Caco-2 (cell line): ENCODE measurements around the gene PEX14. TPM values are rescaled to one million over a fixed set of nuclear protein-coding genes. Genes with fewer than 3 reads are reported as not detected.

ENCODE experiments used
- BruUV-seq: library from RNA; stranded (reverse); fragments of 400-500 nt; replicated peaks from 2 replicates; lab custom pipeline; 2021; lab: Mats Ljungman, UMichigan
- CTCF ChIA-PET: fragments of 300-600 bp; sonication (Branson Sonifier 250); formaldehyde crosslinking; loops from one replicate; lab custom pipeline; 2022; ENCODE audit warnings: antibody characterized with exemption; lab: Charles Lee
- POLR2A ChIA-PET: fragments of 300-600 bp; sonication (Branson Sonifier 250); formaldehyde crosslinking; loops from one replicate; lab custom pipeline; 2022; ENCODE audit warnings: antibody characterized with exemption; lab: Charles Lee
- DNase-seq, 2 experiments: peaks; one replicate each; pipeline versions ENCODE4 v3.0.0 to v3.0.0-alpha.2; 2020 to 2022
- H3K27me3 ChIP-seq: replicated peaks from 2 replicates; pipeline ENCODE4 v1.6.0; 2011; ENCODE audit warnings: low read length; ENCODE audit not compliant: control insufficient read depth, insufficient read depth
- H3K36me3 ChIP-seq: 2 replicates; pipeline ENCODE4 v1.5.1; 2011; ENCODE audit warnings: low read length; ENCODE audit not compliant: control insufficient read depth, insufficient read depth
- H3K4me1 ChIP-seq: fragments of 250-450 bp; sonication (Bioruptor Pico); 2 replicates; pipeline ENCODE4 v1.5.1; 2020; ENCODE audit warnings: mild to moderate bottlenecking
- H3K4me3 ChIP-seq: 2 replicates; pipeline ENCODE4 v1.5.1; 2011; ENCODE audit warnings: low read depth, mild to moderate bottlenecking, control low read depth, low read length
- H3K9me3 ChIP-seq: fragments of 250-450 bp; sonication (Bioruptor Pico); 2 replicates; pipeline ENCODE4 v1.5.1; 2020; ENCODE audit warnings: mild to moderate bottlenecking, moderate library complexity
- H3K27ac Mint-ChIP-seq: one replicate; pipeline ENCODE4 v1.8.0; 2022; ENCODE audit warnings: mixed read lengths; ENCODE audit not compliant: unreplicated experiment
- H3K27me3 Mint-ChIP-seq: one replicate; pipeline ENCODE4 v1.8.0; 2022; ENCODE audit warnings: mixed read lengths; ENCODE audit not compliant: insufficient read depth, unreplicated experiment
- H3K36me3 Mint-ChIP-seq: one replicate; pipeline ENCODE4 v1.8.0; 2022; ENCODE audit warnings: mild to moderate bottlenecking, mixed read lengths; ENCODE audit not compliant: insufficient read depth, unreplicated experiment
- H3K4me1 Mint-ChIP-seq: one replicate; pipeline ENCODE4 v1.8.0; 2022; ENCODE audit warnings: low read depth, mixed read lengths; ENCODE audit not compliant: unreplicated experiment
- H3K4me3 Mint-ChIP-seq: one replicate; pipeline ENCODE4 v1.8.0; 2022; ENCODE audit warnings: mild to moderate bottlenecking, moderate library complexity, mixed read lengths; ENCODE audit not compliant: unreplicated experiment
- H3K9me3 Mint-ChIP-seq: one replicate; pipeline ENCODE4 v1.8.0; 2022; ENCODE audit warnings: mixed read lengths; ENCODE audit not compliant: unreplicated experiment
- CTCF ChIP-seq, 2 experiments: fragments of 200-600 bp in 1 of 2; IDR thresholded peaks; 1 replicate in 1 of 2; 2 replicates in 1 of 2; pipeline versions ENCODE4 v1.5.1 to v1.8.0; 2011 to 2022; ENCODE audit warnings: antibody characterized with exemption in 1 of 2, control low read depth in 1 of 2, inconsistent platforms in 1 of 2, low read depth in 1 of 2, low read length in 1 of 2, mild to moderate bottlenecking in 1 of 2, moderate library complexity in 1 of 2; ENCODE audit not compliant: insufficient read depth in 1 of 2, severe bottlenecking in 1 of 2, unreplicated experiment in 1 of 2
- intact Hi-C: fragments of 100-400 bp; cut with micrococcal nuclease; formaldehyde crosslinking; loops from one replicate; pipeline ENCODE4 v1.10.0; 2022; ENCODE audit not compliant: unreplicated experiment
- total RNA-seq: library from RNA; stranded (reverse); gene quantifications from 2 replicates; pipeline ENCODE4 v1.2.3, GENCODE V29; 2022

The PEX14 gene
- total RNA-seq, 1 experiment from 2014 or later: 22.2 TPM

GRCh38 chr1:10457875-10458274 is 16.9 kb upstream of the PEX14 start:
- H3K9me3 ChIP-seq: no peaks in the 10 kb centered on the region
- intact Hi-C loops: no loop called here
- CTCF ChIA-PET: interaction anchor here (0.6 to 0.7 kb wide), 2 partner anchors 14 to 50 kb away, joined by 3 read pairs; no protein-coding TSS in a partner anchor
- H3K27ac Mint-ChIP-seq: no peak overlapping the region
- POLR2A ChIA-PET: no interaction called here
- H3K4me1 ChIP-seq: peaks cover 7% of the 10 kb centered on the region; the same call in 1 of the 2 replicates
- no peaks in the 10 kb centered on the region for H3K4me1 Mint-ChIP-seq
- TSS peak; percentile 13 for BruUV-seq
- TF ChIP-seq CTCF (IDR thresholded peaks at IDR 0.05; ENCODE audit: insufficient read depth in 1 of 2, low read depth in 1 of 2, low read length in 1 of 2, severe bottlenecking in 1 of 2, unreplicated experiment in 1 of 2): no peak
- H3K9me3 Mint-ChIP-seq: no peaks in the 10 kb centered on the region
- peaks cover 1% of the 10 kb centered on the region; the same call in 1 of the 2 replicates for H3K36me3 ChIP-seq
- H3K27me3 Mint-ChIP-seq: no peaks in the 10 kb centered on the region
- no peaks in the 10 kb centered on the region for H3K27me3 ChIP-seq
- no peak for DNase-seq
- no peak overlapping the region for H3K4me3 ChIP-seq
- H3K36me3 Mint-ChIP-seq: peaks cover 48% of the 10 kb centered on the region
- no peak overlapping the region for H3K4me3 Mint-ChIP-seq

GRCh38 chr1:10459184-10459583 is 15.6 kb upstream of the PEX14 start:
- peaks cover 58% of the 10 kb centered on the region for H3K36me3 Mint-ChIP-seq
- intact Hi-C loops: no loop called here
- DNase-seq: peak; percentile 52 to 63
- CTCF ChIA-PET: interaction anchor here (1.1 kb wide), 1 partner anchor 36 kb away, joined by 3 read pairs; no protein-coding TSS in a partner anchor
- no peak for TF ChIP-seq CTCF (IDR thresholded peaks at IDR 0.05; ENCODE audit: insufficient read depth in 1 of 2, low read depth in 1 of 2, low read length in 1 of 2, severe bottlenecking in 1 of 2, unreplicated experiment in 1 of 2)
- BruUV-seq: TSS peak; percentile 18
- no peak overlapping the region for H3K4me3 Mint-ChIP-seq
- Histone ChIP-seq H3K9me3 (no peaks in the 10 kb centered on the region), H3K4me3 (no peak overlapping the region), H3K4me1 (peaks cover 7% of the 10 kb centered on the region; the same call in 1 of the 2 replicates), H3K36me3 (peaks cover 3% of the 10 kb centered on the region), H3K27me3 (no peaks in the 10 kb centered on the region)
- no peaks in the 10 kb centered on the region for H3K27me3 Mint-ChIP-seq
- no peaks in the 10 kb centered on the region for H3K9me3 Mint-ChIP-seq
- no peak overlapping the region for H3K27ac Mint-ChIP-seq
- POLR2A ChIA-PET: interaction anchor here (0.7 kb wide), 1 partner anchor 14 kb away, joined by 10 read pairs; no protein-coding TSS in a partner anchor
- H3K4me1 Mint-ChIP-seq: no peaks in the 10 kb centered on the region

GRCh38 chr1:10467078-10467477 is 7.7 kb upstream of the PEX14 start:
- Histone ChIP-seq H3K9me3 (no peaks in the 10 kb centered on the region), H3K4me3 (no peak overlapping the region), H3K4me1 (0 out of 2 replicates have a peak, but pooled peaks cover 4% of the 10 kb centered on the region), H3K36me3 (peaks cover 5% of the 10 kb centered on the region), H3K27me3 (no peaks in the 10 kb centered on the region)
- Mint-ChIP-seq H3K27me3 (no peaks in the 10 kb centered on the region), H3K27ac (no peak overlapping the region), H3K36me3 (peaks cover 62% of the 10 kb centered on the region), H3K4me3 (no peak overlapping the region), H3K4me1 (peaks cover 7% of the 10 kb centered on the region), H3K9me3 (no peaks in the 10 kb centered on the region)
- peak; percentile 54 to 66 for DNase-seq
- no peak for TF ChIP-seq CTCF (IDR thresholded peaks at IDR 0.05; ENCODE audit: insufficient read depth in 1 of 2, low read depth in 1 of 2, low read length in 1 of 2, severe bottlenecking in 1 of 2, unreplicated experiment in 1 of 2)
- ChIA-PET POLR2A (no interaction called here), CTCF (no interaction called here)
- BruUV-seq: no TSS peak
- intact Hi-C loops: no loop called here
